GM21381 (cell line): ENCODE measurements around the gene PDLIM1.

Experiments
- ATAC-seq: cut with Tn5 transposase; IDR thresholded peaks from one replicate; pipeline ENCODE4 v1.9.1; 2021; ENCODE audit warnings: mild to moderate bottlenecking, moderate library complexity; ENCODE audit not compliant: unreplicated experiment

Gene PDLIM1, protein sequence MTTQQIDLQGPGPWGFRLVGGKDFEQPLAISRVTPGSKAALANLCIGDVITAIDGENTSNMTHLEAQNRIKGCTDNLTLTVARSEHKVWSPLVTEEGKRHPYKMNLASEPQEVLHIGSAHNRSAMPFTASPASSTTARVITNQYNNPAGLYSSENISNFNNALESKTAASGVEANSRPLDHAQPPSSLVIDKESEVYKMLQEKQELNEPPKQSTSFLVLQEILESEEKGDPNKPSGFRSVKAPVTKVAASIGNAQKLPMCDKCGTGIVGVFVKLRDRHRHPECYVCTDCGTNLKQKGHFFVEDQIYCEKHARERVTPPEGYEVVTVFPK

DNA sequence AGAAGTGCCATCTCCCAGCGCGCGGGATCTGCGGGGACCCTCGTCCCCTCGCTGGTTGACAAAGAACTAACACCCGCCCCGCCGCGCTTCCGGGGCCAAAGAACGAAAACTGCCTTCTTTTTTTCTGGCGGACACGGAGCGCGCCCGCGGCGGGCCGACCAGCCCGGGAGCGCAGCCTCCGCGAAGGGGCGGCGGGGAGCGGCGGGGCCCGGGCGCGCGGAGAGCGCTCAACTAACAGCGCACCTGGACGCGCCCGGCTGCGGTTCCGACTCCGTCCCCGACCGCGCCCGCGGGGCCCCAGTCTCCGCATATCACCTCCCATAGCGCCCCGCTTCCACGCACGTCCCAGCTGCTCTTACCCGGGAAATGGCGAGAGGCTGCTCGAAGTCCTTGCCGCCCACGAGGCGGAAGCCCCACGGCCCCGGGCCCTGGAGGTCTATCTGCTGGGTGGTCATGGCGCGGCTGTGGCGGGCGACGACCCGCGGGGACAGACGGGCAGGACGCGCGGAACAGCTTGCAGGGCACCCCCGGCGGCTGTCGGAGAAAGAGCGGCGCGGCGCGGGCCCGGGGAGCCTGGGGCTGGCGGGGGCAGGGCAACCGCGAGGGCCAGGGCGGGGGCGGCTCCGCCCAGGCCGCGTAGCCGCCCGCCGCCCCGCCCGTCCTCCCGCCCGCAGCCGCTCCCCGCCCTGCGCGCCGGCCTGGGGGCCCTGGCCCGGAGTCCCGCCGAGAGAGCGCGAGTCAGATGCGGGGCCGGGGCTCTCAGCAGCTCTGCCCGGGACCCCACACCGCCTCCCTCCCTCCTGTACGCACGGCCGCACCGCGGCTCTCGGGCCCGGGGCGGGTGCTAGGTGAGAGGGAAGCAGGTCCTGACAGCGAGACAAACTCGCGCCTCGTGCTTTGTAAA is at the start of gene PDLIM1:
PDLIM1 (minus strand) TSS at position 543 of the 904 bp plus-strand sequence; CDS start at position 455, 88 bp downstream.
- ATAC-seq = peak; percentile 41

GRCh38 chr10:95339863-95340262 is 49.1 kb upstream of the PDLIM1 start:
- no peak for ATAC-seq

DNA sequence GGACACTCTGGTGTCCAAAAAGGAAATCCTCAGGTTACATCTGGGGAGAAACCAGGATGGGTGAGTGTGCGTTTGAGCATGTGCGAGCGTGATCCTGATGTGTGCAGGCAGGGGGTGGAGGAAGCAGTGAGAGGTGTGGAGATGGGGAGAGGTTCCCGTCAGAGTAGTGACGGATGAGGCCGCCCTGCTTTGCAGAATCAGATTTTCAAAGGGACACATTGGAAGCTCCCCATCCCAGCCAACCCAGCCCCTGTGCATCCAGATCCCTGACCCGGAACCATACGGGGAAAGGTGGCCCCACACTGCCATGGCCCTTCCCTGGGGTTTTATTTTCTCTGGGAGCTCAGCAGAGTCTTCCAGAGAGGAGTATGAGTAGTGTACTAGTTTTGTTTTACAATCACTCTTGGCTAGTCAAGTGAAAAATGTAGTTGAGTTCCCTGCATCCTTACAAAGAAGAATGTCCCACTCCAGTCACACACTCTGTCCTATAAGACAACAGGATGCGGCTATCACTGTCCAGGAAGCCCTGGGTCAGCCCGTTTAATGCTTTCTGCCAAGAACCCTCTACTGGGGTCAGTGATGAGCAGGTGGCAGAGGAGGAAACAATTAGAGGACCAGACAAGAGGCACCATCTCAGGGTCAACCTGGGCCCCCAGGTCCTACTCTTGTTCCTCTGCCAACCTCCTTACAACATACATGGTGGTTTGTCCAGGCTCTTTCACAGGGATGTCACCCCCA is 46.8 kb upstream of the PDLIM1 start:
- ATAC-seq = no peak

DNA sequence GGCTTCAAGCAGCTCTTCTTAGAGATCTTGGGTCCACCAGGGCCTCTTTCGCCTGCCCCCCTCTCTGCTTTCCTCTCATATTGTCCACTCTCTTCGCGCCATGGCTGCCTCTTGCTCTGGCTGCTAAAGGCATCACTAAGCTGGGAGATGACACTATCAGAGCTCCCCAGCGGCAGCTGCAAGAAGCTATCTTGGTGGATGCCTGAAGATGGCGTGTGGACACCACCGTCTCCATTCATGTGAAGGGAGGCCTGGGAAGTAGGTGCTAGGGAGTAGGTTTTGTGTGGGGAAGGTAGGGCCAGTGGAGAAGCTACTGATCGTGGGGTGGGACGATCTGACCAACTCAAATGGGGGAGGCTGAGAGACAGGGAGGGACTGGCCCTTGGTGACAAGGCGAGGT is 45.9 kb upstream of the PDLIM1 start:
- no peak for ATAC-seq

DNA sequence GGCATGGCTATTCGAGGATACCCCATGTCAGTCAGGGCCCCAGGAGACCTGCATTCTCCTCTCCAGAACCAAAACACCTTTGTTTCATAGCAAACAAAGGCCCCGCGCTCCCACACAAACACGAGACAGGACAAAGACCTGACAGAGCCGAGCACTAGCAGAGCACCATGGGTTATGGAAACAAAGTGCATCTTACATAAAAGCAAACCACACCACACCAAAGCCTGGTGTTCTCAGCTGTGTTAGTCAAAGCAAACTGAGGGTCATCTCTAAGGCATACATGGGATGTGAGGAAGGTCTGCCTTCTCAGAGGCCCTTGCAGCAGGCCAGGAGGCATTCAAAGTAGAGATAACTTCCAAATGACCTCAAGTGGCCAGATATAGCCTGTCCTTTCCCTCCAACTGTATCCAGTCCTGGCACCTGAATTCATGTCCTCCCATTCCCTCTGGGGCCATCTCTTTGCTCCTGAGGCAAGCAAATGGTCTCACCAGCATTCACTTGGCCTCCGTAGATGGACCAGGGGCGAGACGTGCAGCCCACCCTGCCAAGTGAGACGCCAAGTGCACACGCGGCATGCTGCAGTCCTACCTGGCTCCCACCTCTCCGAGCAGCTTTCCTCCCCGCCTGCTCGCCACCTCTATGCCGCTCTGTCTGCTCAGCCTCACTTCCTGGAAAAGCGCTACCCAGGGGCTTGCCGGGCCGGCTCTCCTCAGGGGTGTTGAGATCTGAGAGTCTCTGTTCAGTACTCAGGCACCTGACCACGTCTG is 45.3 kb upstream of the PDLIM1 start:
- ATAC-seq = no peak

- ATAC-seq = no peak
These were observed 44.0 kb upstream of the PDLIM1 start for GRCh38 chr10:95334805-95335144.

GRCh38 chr10:95333997-95334804 is 43.4 kb upstream of the PDLIM1 start:
- no peak for ATAC-seq

DNA sequence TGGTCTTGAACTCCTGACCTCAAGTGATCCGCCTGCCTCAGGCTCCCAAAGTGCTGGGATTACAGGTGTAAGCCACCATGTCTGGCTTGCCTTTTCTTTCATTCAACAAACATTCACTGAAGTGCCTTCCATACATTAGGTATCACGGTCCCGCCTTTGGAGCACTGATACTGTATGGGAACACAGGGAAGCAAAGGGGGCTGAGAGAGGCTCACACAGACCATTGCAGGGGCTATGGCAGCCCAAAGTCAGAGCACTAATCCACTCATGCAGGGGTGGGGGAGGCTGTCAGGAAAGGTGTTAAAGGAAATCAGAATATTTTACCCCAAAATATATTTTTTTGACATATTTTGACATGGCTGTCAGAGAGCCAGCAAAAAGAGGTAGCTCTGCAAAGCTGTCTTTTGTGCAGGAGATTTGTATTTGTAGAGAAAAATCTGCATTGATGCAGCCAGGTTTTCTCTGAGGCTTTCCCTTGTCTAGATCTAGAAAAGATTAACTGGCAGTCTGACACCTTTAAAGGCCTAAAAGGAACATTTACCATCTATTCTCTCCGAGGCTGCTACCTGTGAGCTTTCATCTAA is 42.0 kb upstream of the PDLIM1 start:
- ATAC-seq = no peak

- ATAC-seq = no peak
These were observed 40.9 kb upstream of the PDLIM1 start for GRCh38 chr10:95331596-95332130.

- ATAC-seq = no peak
These were observed 40.2 kb upstream of the PDLIM1 start for GRCh38 chr10:95330966-95331453.

GRCh38 chr10:95329296-95329695 is 38.5 kb upstream of the PDLIM1 start:
- ATAC-seq = no peak

DNA sequence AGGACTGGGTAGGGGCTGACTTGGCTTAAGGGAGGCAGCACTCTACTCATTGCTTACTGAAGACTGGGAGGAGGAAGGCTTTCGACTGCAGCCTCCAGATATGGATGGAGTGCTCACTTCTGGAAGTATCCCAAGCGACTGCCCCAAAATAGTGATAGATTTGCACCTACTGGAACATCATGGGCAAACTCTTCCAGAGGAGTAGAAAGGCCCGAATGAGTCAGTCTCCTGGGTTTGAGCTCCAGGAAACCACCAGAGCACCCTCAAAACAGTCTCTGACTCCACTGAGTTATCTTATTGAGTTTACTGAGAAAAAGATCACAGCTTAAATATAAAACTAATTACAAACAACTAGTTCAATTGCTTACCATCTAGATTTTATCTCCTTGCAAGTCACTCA is 37.2 kb upstream of the PDLIM1 start:
- no peak for ATAC-seq

GRCh38 chr10:95327367-95327766 is 36.6 kb upstream of the PDLIM1 start:
- no peak for ATAC-seq

- ATAC-seq = no peak
These were observed 35.6 kb upstream of the PDLIM1 start for GRCh38 chr10:95326396-95326795.

GRCh38 chr10:95325863-95326262 is 35.1 kb upstream of the PDLIM1 start:
- ATAC-seq = no peak

- no peak for ATAC-seq
These were observed 33.8 kb upstream of the PDLIM1 start for GRCh38 chr10:95324436-95325268.

DNA sequence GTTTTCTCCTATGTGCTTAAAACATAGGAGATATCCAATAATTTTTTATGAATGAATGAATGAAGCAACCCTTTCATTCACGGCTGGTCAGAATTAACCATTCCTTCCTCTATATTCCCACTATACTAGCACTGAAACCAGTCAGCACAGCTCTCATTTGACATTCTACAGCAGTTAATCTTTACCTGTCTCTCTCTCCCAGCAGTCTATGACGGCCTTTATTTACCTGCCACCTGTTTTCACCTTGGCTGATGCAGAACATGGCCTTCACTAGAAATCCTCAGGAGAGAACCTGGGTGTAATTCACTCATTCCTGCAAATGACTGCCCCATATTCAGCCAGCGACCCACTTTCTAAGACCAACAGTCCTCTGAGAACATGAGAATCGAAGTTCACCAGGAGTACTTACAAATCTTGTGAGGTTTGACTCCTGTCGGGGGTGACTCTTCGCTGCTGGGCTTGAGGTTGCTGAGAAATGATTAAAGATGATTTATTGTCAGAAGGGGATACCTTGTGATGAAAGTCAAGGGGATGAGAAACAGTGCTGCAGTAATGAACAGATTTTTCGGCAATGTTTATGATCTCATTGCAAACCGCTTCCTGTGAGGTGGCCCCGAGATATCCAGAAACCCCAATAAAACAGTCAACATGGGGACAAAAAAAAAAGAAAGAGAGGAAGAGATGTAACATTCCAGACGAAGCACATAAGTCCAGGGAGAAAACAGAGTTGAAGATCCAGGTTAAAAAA is 30.9 kb upstream of the PDLIM1 start:
- ATAC-seq = no peak
